Retinal pigment epithelial cell (primary cell): ENCODE measurements around the gene PTGFRN.

Source experiments
- DNase-seq: peaks from one replicate; pipeline ENCODE4 v3.0.0-alpha.2; 2010; ENCODE audit warnings: low read depth
- H3K4me3 ChIP-seq: 2 replicates; pipeline ENCODE4 v1.5.1; 2011; ENCODE audit warnings: mild to moderate bottlenecking, low read length, control low read depth, moderate library complexity
- TF ChIP-seq, protein P1 (sequence below): conservative IDR thresholded peaks from 2 replicates; pipeline ENCODE4 v1.5.1; 2011; ENCODE audit warnings: low read depth, low read length, control low read depth, inconsistent platforms

The PTGFRN gene

DNA sequence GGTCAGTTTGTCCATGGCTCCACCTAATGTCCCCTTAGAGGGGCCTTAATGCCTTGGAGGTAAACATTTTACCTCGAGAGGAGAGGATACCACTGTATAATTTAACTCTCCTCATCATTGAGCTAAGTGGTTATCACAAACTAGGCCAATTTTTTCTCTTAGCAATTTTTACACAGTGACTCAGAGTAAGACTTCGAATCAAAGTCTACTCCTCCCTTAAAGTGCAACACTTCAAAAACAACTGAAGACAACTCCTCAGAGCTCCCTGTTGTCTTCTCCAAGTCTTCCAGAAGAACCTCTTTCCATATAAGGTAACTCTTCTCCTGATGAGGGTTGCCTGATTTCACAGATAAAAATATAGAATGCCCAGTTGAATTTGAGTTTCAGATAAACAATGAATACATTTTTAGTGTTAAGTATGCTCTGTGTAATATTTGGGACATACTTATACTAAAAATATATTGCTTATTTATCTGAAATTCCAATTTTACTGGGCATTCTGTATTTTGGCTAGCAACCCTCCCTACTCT, 4.9 kb upstream of the PTGFRN start:
- DNase-seq: no peak
- TF ChIP-seq, protein P1, sequence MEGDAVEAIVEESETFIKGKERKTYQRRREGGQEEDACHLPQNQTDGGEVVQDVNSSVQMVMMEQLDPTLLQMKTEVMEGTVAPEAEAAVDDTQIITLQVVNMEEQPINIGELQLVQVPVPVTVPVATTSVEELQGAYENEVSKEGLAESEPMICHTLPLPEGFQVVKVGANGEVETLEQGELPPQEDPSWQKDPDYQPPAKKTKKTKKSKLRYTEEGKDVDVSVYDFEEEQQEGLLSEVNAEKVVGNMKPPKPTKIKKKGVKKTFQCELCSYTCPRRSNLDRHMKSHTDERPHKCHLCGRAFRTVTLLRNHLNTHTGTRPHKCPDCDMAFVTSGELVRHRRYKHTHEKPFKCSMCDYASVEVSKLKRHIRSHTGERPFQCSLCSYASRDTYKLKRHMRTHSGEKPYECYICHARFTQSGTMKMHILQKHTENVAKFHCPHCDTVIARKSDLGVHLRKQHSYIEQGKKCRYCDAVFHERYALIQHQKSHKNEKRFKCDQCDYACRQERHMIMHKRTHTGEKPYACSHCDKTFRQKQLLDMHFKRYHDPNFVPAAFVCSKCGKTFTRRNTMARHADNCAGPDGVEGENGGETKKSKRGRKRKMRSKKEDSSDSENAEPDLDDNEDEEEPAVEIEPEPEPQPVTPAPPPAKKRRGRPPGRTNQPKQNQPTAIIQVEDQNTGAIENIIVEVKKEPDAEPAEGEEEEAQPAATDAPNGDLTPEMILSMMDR: no peak
- H3K4me3 ChIP-seq: no peak overlapping the region

DNA sequence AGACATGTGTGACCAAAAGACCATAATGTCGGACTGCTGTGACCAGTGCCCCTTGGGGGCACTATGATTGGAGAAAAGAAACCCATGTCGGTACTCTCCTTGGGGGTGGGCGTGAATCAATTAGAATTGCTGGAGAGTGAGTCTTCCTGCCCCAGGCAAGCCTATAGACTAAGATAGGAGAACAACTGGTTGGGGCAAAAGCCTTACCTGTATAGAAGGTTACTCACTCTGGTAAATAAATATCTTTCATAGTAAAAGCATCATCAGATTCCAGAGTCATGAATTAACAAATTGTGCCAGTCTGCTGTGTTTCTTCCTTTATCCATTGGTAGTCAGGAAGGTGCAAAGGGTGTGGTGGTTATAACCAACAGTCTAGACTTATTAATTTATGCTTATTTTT, 2.9 kb upstream of the PTGFRN start:
- no peak overlapping the region for H3K4me3 ChIP-seq
- no peak for DNase-seq
- TF ChIP-seq, protein P1: no peak

DNA sequence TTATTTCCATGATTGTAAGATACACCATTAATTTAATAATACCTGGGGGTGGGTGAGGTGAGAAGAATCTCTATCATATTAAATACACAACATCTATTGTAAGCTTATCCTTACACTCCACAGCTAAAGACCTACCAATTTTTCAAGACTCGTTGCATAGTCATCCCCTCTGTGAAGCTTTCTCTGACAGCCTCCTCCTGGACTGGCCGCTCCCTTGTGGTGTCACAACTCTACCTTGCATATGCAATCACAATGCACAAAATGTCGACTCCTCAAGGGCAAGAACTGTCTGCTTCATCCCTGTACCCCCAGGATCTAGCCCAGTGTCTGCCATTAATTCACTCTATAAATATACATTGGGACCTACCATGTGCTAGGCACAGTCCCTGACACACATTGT, 2.4 kb upstream of the PTGFRN start:
- no peak for DNase-seq
- TF ChIP-seq, protein P1: no peak
- no peak overlapping the region for H3K4me3 ChIP-seq

GRCh38 chr1:116908266-116908665, 1.4 kb upstream of the PTGFRN start:
- DNase-seq: no peak

DNA sequence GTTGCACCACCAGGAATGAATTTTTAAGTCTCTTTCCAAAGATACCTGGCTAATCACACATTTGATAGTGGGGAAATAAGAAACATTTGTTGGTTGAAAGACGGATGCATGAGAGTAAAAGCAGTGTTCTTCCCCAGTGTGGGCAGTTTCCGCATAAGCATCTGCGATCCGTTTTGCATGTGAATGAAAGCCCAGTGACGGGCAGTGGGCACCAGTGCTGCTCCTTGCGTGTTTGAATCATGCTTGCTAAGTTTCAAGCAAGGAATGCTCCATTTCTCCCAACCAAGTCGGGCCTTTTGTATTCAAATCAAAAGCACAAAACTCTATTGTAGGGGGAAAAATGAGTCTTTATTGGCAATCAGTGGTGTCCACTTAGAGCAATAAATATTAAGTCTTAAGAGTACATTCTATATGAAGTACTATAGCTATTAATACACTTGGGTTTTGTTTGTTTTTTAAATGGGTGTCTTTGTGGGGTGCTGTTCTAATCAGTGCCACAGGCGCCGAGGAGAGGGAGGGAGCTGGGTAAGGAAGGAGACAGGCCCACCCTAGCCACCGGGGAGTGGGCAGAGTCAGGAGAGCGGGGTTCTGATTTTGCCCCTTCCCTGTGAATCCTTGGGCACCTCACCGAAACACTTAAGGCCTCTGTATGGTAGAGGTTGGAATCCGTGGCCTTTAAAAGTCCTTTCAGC, 750 bp upstream of the PTGFRN start:
- no peak for DNase-seq
- H3K4me3 ChIP-seq: peak overlapping the region; percentile 64
- TF ChIP-seq, protein P1: no peak

More at GRCh38 chr1:116908266-116908665, 1.4 kb upstream of the PTGFRN start:
- no peak overlapping the region for H3K4me3 ChIP-seq
- TF ChIP-seq, protein P1: no peak

DNA sequence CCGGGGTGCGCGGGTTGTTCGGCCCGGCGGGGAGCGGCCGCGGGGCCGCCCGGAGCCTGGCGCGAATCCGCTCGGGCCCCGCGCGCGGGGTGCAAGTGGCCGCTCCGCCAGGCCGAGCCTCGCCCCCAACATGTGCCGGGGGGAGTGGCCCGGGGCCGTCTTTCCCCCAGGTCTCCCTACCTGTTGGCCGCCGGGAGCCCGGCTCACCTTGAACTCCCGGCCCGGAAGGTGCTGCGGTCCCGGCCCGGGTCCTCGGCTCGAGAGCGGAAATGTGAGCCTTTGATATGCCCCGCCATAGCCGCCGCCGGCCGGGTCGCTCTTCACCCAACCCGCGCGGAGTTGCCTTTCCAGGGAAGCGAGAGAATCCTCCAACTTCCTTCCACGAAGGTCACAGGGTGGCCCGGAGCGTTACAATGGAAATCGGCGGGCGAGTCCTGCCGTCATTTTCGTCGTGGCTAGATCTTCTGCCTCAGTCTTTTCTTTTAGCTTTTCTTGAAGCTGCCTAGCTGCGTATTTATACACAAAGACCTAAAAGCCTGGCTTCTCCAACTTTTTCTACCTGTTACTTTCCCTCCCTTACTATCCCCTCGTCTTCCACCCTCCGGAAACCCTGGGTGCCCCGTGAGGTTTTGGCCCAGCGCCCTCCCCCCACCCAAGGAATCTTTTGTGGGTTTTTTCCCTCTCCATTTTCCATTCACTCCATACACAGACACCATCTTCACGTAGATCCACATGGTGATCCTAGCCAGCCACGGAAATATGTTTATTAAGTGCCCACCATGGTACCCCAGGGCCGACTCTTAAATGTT, 867 bp downstream of the PTGFRN start:
- TF ChIP-seq, protein P1: no peak
- H3K4me3 ChIP-seq: peak overlapping the region; percentile 64
- DNase-seq: no peak
